ENCODE data around the gene KIF2A.

Gene KIF2A

DNA sequence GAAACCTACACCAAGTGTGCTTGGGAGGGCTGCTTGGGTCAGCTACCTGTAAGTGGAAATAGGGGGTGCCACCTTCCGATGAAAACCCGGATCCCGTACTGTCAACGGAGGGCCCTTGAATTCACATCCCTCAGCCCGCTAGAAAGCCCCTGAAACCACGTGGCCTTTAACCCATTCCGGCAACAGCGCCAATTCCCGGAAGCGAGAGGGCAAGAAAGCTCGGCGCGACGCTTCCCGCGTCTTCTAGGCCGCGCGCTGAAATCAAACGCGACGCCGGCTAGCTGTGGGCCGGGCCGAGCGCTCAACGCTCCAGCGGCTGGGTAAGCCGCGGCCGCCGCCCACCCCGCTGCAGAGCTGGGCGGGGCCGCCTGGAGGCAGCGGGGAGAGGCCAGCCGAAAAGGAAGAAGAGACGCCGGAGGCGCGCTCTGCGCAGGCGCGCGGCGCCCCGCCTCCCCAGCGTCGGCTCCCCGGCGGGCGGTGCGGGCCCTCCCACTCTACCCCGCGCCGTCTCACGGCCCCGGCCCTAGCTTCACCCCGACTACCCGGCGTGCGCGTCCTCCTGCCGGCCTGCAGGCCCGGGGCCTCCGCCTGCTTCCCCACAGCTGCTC lies at the start of gene KIF2A:
Gene KIF2A, plus strand, starts transcription at position 492 of the 608 bp plus-strand sequence. CDS start 267 bp downstream, outside the sequence.
- peak; percentile 84 to 92 for DNase-seq (ENCODE audit: low read depth in 2 of 2)

DNA sequence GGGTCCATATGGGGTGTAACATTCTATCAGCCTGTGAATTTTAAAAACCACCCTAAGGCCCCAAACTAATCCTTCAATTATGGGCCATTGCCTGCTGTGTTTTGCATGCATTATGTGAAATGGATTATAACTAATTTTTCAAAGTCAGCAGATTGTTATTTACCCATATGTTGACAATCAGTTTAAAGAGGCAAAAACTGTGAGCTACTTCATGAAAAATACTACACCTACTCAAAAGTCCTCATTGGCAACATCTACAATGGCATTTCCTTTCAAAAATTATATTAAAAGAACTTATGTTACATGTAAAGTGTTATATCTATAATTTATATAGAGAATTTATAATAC lies 49.0 kb upstream of the KIF2A start:
- DNase-seq (ENCODE audit: low read depth in 2 of 2) = no peak

DNA sequence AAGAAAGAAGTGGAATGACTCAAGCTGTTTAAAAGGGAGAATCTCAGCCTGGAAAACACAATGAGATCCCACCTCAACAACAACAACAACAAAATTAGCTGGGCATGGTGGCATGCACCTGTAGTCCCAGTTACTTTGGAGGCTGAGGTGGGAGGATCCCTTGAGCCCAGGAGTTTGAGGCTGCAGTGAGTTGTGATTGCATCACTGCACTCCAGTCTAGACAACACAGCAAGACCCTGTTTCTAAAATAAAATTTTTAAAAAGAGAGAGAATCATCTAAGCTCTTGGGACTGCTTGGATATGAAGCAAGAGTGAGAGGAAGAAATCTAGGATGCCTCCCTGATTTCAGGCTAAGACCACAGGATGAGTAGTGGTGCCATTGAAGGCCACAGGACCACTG lies 47.4 kb upstream of the KIF2A start:
- no peak for DNase-seq (ENCODE audit: low read depth in 2 of 2)

DNA sequence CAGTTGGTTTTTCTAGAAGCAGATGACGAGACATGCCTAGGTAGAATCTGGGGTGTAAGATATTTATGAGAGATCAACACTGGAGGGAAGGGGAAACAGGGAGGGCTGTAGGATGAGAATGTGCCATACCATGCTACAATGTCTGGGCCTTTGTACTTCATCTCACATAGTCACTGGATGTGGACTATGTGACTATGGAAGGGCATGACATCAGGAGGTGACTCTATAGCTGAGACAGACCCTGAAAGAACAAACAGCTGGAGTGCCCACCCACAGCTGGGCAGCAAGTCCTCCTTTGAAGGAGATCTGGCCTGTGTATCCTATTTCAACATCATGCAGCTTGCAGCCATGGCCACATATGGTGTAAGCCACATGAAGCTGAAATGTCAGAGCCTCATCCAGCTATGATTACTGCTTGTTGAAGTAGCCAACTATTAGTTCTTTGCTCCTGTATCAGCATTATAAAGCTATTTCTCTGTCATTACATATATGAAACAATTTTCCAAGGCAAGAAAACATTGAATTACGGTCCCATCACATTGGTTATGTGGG lies 46.2 kb upstream of the KIF2A start:
- no peak for DNase-seq (ENCODE audit: low read depth in 2 of 2)

DNA sequence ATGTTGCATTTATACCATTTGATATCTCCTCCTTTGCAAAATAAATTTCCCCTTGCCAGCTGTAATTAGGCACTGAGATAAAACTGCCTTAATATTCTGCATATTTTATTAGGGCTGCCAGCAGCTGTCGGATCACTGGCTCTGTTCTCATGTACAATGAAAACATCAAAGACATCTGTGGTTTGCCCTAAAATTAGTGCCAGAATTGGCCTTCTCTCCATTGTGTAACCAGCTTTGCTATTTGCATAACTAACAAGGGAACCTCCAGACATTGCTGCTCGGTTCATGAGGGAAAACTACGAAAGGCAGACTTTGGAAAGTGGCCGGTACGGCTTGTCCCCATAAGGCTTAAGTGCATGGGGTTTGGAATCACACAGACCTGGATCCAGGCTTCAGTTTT lies 45.5 kb upstream of the KIF2A start:
- DNase-seq (ENCODE audit: low read depth in 2 of 2) = no peak

DNA sequence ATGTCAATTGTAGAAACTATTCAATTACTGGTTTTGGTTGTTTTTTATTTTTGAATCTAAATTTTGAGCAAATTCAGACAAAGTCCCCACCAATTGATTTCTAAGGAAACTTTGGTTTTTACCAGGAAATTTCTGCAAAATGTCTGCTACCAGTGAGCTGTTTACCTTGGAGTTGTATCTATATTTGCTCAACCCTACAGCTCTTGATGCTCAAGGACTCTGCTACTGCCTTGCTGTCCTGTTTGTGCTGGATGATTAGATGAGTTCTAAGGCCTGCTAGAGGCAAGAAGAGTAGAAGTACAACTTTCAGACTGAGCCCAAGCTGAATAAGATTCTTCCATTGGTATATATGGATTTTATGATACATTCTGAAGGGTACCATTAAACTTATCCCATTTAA lies 42.6 kb upstream of the KIF2A start:
- DNase-seq (ENCODE audit: low read depth in 2 of 2) = no peak

DNA sequence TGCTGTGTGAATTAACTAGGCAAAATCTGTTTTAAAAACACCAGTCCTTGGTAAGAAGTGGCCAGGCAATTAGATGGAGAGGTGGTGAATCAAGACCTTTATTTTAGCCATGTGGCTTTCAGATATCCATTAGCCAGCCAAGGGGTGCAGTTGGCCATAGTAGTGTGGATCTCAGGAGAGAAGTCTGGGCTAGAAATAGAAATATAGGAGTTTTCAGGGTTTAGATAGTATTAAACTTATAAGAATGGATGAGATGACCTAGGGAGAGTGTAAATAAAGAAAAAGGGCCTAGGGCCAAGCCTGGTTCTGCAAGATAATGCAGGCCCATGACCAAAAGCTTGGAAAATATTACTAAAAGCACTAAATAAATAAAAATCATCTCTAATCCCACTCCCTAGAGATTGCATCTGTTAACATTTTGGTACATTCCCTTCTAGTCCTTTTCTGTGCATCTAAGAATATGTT lies 40.3 kb upstream of the KIF2A start:
- no peak for DNase-seq (ENCODE audit: low read depth in 2 of 2)

DNA sequence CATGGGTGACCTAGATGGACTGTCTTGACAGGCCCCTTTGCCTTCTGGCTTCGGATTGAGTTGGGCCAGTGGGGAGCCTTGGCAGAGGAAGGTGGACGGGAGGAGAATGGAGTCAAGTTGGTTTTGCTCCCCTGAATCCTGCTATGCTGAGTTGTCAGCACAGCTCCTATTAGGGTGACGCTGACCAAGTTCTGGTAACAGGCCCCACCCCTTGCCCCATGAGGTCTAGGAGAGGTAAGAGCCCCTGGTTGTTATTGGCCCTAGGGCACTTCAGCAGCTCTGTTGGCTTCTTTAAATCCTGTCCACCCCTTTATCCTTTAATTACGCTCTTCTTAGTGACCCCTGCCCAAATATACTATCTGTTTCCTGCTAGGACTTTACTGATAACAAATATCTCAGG lies 39.4 kb upstream of the KIF2A start:
- DNase-seq (ENCODE audit: low read depth in 2 of 2) = no peak

DNA sequence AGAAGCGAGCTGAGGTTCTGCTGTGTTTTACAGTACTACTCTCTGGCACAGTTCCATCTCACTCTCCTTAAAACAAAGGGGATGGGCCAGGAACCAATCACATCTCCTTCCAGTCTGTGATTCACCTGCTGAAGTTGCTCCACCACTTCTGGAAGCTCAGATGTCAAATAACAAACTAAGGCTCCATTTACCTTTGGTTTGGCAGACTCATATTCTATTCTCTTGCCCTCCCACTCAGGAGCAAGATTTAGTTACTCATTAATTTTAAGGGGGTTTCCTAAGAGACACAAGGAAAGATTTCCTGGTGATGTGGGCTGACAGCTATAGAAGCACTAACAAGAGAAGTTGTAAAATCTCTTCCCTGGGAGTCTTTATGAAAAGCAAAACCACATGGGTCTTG lies 37.8 kb upstream of the KIF2A start:
- no peak for DNase-seq (ENCODE audit: low read depth in 2 of 2)

DNA sequence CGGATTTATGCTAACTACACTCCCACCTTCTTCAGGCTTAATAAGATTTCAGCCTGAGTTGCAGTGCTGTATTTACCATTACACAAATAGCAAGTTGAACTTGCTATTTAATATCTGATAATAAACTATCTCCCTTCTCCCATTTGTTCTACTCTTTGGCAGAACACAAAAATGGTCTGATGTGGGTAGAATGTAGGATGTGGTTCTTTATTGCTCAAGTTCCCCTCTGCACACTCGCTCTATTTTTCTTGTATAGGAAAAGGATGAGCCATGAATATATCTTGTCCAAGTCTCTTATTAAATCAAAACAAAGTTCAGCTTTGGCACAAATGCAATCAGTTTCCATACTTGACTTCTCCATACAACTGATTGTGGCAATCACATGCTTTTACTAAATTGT lies 37.2 kb upstream of the KIF2A start:
- DNase-seq (ENCODE audit: low read depth in 2 of 2) = no peak

DNA sequence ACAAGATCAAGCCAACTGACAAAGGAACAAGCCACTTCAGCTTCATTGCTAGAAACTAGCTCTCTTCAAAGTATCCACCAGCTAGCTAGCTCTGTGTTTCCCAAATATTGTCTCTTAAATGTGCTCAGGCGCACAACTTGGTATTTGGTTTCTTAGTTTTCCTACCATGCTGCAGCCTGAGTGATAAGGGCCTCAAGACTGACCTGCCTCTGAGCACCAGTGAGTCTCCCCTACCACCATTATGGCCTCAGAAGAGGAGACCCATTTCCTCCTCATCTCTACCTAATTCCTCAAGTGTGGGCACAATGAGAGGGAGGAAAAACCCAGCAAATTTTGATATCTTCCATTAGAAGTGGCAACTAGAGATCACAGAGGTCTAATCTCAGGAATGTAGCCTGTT lies 34.6 kb upstream of the KIF2A start:
- no peak for DNase-seq (ENCODE audit: low read depth in 2 of 2)

DNA sequence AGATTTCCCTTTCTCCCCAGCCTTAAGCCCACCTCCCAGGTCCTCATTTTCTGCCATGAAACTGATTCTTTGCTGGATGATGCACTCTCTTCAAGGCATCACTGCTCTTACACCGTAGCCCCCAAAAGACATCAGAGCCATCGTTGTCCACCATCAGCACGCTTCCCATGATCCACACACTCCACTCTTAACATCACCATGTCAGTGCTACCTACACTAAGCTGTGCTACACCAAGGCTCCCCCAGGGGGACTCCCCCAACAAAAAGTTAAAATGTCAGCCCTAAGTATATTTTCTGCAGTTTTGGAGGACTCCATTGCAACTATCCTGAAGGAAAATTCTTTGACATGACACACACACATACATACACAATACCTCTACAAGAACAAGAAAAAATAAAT lies 34.1 kb upstream of the KIF2A start:
- DNase-seq (ENCODE audit: low read depth in 2 of 2) = no peak

DNA sequence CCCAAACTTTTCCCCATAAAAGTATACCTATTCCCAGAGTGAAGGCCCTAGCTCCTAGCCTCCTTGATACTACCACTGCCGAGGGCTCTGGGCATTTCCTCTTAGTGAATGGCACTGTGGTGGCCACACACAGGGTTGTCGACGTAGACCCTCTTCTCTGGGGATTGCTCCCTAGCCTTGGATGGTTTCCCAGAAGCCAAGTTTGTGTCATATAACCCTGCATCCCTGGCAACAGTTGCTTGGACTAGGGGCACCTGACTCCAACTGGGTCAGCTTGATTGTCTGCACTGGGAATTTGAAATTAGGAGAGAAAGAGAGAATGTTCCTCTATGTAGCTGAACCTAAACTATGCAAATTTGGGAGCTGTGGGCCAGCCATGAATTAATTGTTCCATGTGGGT lies 32.3 kb upstream of the KIF2A start:
- DNase-seq (ENCODE audit: low read depth in 2 of 2) = no peak

DNA sequence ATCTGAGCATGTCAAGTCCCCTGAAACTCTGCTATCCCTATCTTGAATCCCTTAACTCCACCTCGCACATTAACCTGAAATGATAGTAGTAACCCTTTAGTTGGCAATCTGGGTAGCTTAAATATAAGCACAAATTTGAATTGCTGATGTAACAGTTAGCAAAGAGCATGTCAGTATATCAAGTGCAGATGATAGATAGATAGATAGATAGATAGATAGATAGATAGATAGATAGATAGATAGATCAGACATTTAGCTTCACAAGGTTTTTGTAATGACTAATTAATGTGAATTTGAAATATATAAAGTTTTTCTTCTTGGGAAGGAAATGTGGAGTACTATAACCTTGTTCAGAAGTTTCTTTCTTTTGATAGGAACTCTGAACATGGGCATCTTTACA lies 30.4 kb upstream of the KIF2A start:
- no peak for DNase-seq (ENCODE audit: low read depth in 2 of 2)

DNA sequence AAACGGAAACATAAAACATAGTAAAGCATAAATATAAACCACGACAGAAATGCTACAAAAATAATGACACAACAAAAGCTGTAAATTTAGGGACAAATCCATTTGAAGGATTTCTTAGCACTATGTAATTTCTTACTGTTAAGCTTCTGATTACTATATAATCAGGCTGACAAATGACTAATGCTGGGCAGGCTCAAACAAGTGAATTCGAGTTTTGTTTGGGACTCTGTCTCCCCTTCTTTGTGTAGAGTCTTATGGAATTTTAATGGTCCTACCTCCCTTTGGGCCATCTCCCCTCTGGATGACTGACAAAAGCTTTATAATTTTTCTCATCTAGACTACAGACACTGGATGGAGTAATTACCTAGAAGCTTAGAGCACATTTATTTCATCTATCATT lies 24.6 kb upstream of the KIF2A start:
- no peak for DNase-seq (ENCODE audit: low read depth in 2 of 2)

DNA sequence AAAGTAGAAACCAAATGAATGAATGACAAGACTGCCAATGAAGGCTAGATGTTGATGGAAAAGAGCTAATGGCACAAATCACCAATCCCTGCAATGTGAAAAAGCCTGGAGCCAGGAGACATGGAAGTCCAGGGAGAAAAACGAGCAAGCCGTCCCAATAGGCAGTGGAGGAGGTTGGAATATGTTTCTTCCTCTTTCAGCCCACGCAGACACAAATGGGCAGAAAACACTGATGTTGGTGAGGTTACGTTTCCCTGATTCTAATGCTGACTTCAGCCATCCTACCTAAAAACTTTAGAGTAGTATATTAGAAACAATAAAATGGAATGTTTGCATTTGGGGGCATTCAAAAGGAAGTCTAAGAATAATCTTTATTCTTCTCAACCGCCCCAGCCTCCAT lies 23.9 kb upstream of the KIF2A start:
- DNase-seq (ENCODE audit: low read depth in 2 of 2) = no peak

DNA sequence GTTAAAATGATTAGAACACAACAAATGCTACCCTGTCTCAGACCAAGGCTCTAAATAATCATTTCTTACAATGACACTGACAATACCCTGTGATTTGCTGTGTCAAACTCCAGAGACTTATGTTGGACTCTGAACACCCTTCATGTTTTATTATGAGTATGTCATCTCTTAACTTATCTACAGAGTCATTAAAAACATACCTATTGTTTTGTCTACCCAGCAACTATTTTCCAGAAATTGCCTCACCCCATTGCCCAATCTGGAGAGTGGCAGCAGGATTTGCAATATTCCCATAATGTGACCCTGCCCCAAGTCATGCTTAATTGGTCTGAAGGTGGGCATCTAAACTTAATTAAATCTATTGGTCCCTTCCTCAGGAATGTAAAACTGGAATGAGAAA lies 23.0 kb upstream of the KIF2A start:
- DNase-seq (ENCODE audit: low read depth in 2 of 2) = no peak

DNA sequence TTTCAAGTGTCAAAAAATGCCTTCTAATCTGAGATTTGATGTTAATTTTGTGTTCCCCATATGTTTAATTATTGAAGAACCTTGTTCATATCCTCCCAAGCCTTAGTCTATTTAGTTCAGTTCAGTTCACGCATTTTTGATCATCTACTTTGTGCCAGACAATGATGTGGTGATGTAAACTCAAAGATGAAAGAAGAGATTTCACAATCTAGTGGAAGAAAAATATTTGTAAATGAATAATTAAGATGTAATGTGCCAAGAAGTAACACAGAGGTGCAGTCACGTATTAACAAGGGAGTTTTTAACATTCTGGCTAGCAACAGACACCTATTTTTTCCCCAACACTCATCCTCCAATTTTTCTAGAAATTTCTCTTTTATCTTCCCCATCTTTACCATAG lies 22.1 kb upstream of the KIF2A start:
- no peak for DNase-seq (ENCODE audit: low read depth in 2 of 2)

DNA sequence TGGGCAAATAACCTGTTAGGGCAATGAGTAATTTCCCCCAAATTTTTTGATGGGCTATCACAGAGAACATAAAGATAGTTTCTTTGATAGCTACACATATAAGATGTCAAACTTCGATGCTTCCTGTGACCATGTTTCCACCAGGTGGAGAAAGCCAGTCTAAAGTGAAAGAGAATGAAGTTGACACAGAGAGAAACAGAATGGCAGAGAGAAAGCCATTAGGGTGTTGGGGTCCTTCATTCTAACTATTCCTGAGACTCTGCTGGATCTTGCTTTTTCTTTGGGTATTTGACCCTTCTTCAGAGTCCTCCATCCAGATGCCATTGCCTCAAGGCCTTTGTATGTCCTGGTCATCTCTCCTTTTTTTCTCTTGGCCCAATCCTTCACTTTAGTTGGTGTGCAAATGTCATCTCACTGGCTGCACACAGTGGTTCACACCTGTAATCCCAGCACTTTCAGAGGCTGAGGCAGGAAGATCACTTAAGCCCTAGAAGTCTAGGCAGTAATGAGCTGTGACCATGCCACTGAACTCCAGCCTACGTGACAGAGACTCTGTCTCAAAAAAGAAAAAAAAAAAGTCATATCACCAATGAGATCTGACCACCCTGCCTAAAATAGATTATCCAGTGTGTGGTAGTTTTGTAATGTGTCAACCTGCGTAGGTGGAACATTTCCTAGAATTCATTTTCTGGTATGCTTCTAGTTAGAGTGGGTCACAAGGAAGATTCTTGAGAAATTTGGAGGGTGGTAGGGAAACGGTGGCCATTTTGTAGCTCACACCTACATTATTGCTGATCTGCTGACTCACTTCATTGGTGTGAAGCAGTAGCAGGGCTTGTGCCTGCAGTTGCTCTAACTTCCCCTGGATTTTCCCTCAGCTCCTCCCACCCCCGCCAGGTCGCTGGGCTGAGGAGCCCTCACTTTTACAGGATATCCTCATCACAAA lies 20.8 kb upstream of the KIF2A start:
- peak; percentile 60 to 75 for DNase-seq (ENCODE audit: low read depth in 2 of 2)

DNA sequence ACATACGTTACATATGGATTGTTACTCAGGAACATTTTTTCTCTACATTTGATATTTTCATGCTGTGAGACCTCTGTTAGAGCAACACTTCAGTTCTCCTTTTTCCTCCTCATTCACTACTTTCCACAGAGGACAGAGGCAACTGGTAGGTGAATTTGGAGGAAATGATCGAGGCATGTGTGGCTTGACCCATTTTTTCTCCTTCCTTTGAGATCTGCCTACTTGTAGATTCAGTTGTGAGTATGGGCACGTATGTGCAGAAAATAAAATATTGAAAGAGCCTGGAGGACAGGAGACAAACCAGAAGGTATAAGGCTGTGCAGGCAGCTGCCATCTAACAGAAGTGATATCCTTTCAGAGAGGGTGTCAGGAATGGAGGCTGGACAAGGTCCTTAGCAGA lies 19.2 kb upstream of the KIF2A start:
- no peak for DNase-seq (ENCODE audit: low read depth in 2 of 2)

DNA sequence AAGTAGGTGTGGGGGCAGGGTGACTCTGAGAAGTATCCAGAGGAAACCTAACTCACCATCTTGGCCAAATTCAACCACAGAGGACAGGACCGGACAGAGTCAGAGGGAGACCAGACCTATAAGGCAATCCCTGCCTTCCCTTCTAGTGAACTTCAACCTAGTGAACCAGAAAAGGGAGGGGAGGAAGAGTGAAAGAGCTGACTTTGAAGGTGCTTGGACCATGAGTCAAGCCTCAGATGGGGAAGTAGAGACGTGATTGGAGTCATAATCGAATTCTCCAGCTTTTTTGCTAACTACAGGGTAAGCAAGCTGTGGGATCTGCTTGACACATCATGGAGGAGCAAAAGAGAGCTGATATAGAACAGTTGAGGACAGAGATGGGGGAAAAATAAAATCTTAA lies 18.8 kb upstream of the KIF2A start:
- DNase-seq (ENCODE audit: low read depth in 2 of 2) = no peak

DNA sequence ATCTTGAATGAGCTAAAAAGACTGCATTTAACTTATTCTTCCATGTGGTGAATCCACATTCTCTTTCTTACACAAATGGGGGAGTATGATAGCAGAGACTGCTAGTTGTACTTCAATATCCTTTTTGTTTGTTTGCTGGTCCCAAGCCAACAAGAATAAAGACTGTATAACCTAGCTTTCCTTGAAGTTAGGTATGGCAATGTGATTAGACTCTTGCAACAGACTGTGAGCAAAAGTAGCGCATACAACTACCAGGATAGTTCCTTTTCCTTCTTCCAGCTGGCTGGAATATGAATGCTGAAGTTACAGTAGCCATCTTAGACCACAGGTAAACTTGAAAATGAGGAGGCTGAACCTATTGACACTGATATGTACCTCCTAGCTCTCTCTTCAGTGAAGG lies 17.9 kb upstream of the KIF2A start:
- no peak for DNase-seq (ENCODE audit: low read depth in 2 of 2)

DNA sequence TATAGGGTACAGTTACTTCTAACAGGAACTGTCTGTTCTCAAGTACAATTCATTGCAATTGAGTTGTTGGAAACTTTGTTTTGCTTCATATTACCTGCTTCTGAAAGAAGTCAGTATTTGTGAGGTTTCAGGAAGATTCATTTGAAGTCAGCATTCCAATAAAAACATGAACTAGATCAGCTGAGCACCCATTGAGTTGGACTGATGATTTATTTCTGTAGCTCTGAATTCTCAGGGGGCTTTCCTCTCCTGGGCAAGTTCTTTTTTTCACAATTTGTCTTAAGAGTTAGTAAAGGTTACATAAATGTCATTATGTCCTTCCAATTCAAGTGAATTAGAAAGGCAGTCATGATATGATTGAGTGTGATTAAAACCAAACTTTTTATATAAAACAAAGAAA lies 16.2 kb upstream of the KIF2A start:
- no peak for DNase-seq (ENCODE audit: low read depth in 2 of 2)

All from stimulated activated CD4-positive, alpha-beta T cell treated with anti-CD3 and anti-CD28 coated beads, Interleukin-4, amount 100 ng/mL, for 48 hours (primary cell).